GM12874 (cell line): Measurements from ENCODE around the gene LRRC8B.

Experiments
- TF ChIP-seq, protein P1 (sequence below): IDR thresholded peaks from 2 replicates; pipeline ENCODE4 v1.5.1; 2011; ENCODE audit warnings: low read depth, mild to moderate bottlenecking, control low read depth, low read length, moderate library complexity; ENCODE audit not compliant: insufficient read depth

LRRC8B gene

DNA sequence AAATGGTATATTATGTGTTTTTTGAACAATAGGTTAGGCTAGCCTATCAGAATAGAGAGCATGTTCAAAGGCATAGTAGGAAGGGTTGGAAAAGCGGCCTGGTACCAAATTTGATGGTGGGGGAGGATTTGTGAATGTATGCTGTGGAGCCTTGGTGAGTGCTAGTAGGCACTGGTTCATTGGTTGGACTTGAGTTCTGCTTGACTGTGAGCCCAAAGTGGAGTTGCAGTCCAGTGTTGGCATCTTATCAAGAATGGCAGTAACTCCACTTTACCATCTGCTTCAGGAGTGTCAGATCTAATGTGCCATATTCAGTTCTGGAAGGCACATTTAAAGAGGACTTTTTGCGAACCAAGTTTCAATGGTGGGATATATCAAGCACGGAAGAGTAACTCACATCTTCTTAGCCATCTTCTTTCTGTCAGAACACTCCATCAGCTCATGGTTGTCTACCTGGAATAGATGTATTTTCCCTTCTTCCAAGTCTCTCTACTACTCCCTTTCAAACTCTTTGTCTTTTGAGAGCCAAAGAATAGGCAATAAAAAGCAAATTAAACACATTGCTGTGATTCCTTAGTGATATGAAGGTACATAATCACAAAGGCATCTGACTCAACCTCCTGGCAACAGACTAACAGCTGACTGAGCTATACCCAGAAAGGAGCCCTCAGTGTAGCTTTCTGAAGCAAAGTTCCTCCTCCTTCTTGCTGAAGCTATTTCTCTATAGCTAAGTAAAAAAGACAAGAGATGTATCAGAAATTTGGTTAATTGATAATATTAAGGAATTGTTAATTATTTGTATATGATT is 21.7 kb downstream of the LRRC8B start:
- TF ChIP-seq, protein P1, sequence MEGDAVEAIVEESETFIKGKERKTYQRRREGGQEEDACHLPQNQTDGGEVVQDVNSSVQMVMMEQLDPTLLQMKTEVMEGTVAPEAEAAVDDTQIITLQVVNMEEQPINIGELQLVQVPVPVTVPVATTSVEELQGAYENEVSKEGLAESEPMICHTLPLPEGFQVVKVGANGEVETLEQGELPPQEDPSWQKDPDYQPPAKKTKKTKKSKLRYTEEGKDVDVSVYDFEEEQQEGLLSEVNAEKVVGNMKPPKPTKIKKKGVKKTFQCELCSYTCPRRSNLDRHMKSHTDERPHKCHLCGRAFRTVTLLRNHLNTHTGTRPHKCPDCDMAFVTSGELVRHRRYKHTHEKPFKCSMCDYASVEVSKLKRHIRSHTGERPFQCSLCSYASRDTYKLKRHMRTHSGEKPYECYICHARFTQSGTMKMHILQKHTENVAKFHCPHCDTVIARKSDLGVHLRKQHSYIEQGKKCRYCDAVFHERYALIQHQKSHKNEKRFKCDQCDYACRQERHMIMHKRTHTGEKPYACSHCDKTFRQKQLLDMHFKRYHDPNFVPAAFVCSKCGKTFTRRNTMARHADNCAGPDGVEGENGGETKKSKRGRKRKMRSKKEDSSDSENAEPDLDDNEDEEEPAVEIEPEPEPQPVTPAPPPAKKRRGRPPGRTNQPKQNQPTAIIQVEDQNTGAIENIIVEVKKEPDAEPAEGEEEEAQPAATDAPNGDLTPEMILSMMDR: no peak

- TF ChIP-seq, protein P1: no peak
Observed at GRCh38 chr1:89546934-89547562, 22.4 kb downstream of the LRRC8B start.

DNA sequence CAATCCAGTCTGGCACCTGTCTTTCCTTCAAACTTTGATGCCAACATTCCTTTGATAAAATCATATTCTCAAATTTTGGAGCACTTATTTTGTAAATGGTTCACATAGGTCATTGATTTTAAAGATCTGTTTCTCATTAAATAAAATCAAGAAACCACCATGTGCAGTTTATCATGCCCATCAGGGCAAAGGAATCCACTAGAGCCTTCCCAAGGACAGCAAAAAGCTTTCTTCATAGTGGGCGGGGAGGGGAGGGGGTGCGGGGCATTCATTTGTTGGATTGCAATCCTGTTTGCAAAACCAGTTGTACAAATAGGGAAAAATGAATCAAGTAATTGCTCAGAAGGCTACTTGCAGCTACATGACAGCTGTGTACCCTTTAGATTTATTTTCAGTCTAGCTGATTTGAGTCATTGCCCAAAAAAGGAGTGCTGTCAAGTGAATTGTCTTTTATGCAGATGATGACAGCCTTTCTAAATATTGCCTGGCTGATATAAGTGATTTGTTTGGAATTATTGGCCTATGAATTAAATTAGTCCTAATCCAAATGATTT is 23.0 kb downstream of the LRRC8B start:
- TF ChIP-seq, protein P1: no peak

- TF ChIP-seq, protein P1: no peak
Observed at GRCh38 chr1:89548122-89548857, 23.7 kb downstream of the LRRC8B start.

DNA sequence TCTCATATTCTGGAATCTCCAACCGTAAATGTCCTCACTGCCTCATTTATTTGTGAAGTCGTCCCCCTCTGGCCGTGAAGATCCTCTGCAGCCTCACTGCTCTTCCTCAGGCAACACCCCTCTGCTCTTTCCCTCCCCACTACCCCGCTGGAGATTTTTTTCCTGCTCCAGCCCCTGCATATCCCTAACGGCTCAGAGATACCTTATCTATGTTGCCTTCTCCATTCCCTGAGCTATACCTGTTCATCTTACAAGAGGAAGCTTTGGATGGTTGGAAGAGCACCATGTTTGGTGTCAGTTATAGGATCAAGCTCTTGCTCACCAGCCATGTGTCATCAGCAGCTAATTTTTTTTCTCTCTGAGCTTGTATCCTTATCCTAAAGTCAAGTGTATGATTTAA is 26.4 kb downstream of the LRRC8B start:
- TF ChIP-seq, protein P1: no peak

GRCh38 chr1:89552471-89553081 is 27.9 kb downstream of the LRRC8B start:
- TF ChIP-seq, protein P1: no peak
